Stimulated activated CD8-positive, alpha-beta memory T cell treated with anti-CD3 and anti-CD28 coated beads, Interleukin-15, amount 100 ng/mL, for 4 hours (primary cell): Measurements from ENCODE around the gene STK17B.
"Not testable (repeated sequence)": the region's sequence is repeated elsewhere in the genome, so short reads cannot be mapped to it uniquely, and the experiment has no call there.

Experiments used
- DNase-seq, 2 donors: peaks; one replicate each; pipeline ENCODE4 v3.0.0-alpha.2; 2020; ENCODE audit warnings: low read depth in 2 of 2

Gene STK17B

GRCh38 chr2:196171248-196171871, at the start of gene STK17B:
STK17B (minus strand) TSS chr2:196171578; CDS start chr2:196163383, 8,195 bp downstream.
- DNase-seq: peak; percentile 94 to 95

GRCh38 chr2:196220671-196221070, 49.3 kb upstream of the STK17B start:
- no peak for DNase-seq

GRCh38 chr2:196219671-196220070, 48.3 kb upstream of the STK17B start:
- DNase-seq: no peak

GRCh38 chr2:196218106-196218505, 46.7 kb upstream of the STK17B start:
- DNase-seq: no peak

- DNase-seq: no peak
These were observed 45.7 kb upstream of the STK17B start for GRCh38 chr2:196217116-196217515.

- no peak for DNase-seq
These were observed 44.0 kb upstream of the STK17B start for GRCh38 chr2:196215376-196215775.

GRCh38 chr2:196214156-196214555, 42.8 kb upstream of the STK17B start:
- DNase-seq: no peak

GRCh38 chr2:196213252-196213980, 42.0 kb upstream of the STK17B start:
- DNase-seq: no peak

GRCh38 chr2:196208915-196209314, 37.5 kb upstream of the STK17B start:
- no peak for DNase-seq

GRCh38 chr2:196206804-196207203, 35.4 kb upstream of the STK17B start:
- DNase-seq: no peak

- DNase-seq: no peak
These were observed 34.6 kb upstream of the STK17B start for GRCh38 chr2:196205881-196206435.

- DNase-seq: no peak
These were observed 33.8 kb upstream of the STK17B start for GRCh38 chr2:196205011-196205766.

GRCh38 chr2:196201229-196202009, 30.0 kb upstream of the STK17B start:
- no peak for DNase-seq

GRCh38 chr2:196200557-196200956, 29.2 kb upstream of the STK17B start:
- no peak for DNase-seq

GRCh38 chr2:196195758-196196157, 24.4 kb upstream of the STK17B start:
- no peak for DNase-seq

- no peak for DNase-seq
These were observed 23.9 kb upstream of the STK17B start for GRCh38 chr2:196195302-196195701.

- DNase-seq: no peak
These were observed 20.2 kb upstream of the STK17B start for GRCh38 chr2:196191541-196191940.

- DNase-seq: no peak
These were observed 16.6 kb upstream of the STK17B start for GRCh38 chr2:196187898-196188458.

GRCh38 chr2:196187175-196187700, 15.9 kb upstream of the STK17B start:
- not testable (repeated sequence) for DNase-seq

- DNase-seq: no peak
These were observed 15.0 kb upstream of the STK17B start for GRCh38 chr2:196186266-196186980.
